A549 (cell line): ENCODE measurements around the gene JAM3. TPM values are rescaled to one million over a fixed set of nuclear protein-coding genes. Genes with fewer than 3 reads are reported as not detected.

Experiments
- ATAC-seq, 2 experiments: fragments of 200-7000 bp in 1 of 2; fragments of >200 bp in 1 of 2; cut with Nextera tagmentation in 1 of 2; cut with Tn5 transposase in 1 of 2; 3 replicates each; pipeline versions ENCODE4 v1.8.0 to v1.9.1; 2018 to 2020; ENCODE audit warnings: mild to moderate bottlenecking in 1 of 2, moderate library complexity in 1 of 2
- CTCF ChIA-PET: fragments of 300-600 bp; sonication (Branson Sonifier 250); formaldehyde crosslinking; extraction: SDS; loops from one replicate; lab custom pipeline; 2021; ENCODE audit warnings: antibody characterized with exemption, inconsistent platforms; lab: Yijun Ruan, JAX
- POLR2A ChIA-PET: fragments of 350-600 bp; formaldehyde crosslinking; extraction: SDS; loops from one replicate; lab custom pipeline; 2021; ENCODE audit warnings: antibody characterized with exemption, inconsistent platforms; lab: Yijun Ruan, JAX
- DNase-seq, 2 experiments: peaks; one replicate each; pipeline versions ENCODE4 v3.0.0 to v3.0.0-alpha.2; 2011 to 2016; ENCODE audit warnings: low read depth in 1 of 2, low spot score in 1 of 2
- FAIRE-seq: peaks from 2 replicates; lab custom pipeline; 2011; peaks lifted over from hg19 to GRCh38; lab: Jason Lieb, UNC
- H3K27ac ChIP-seq, 2 experiments: fragments of >200 bp; sonication (Bioruptor Twin); formaldehyde crosslinking; 3 replicates each; pipeline ENCODE4 v1.5.1; 2016 to 2017
- H3K4me1 ChIP-seq: fragments of >200 bp; sonication (Bioruptor Twin); formaldehyde crosslinking; 3 replicates; pipeline ENCODE4 v1.6.1; 2016
- H3K4me2 ChIP-seq: fragments of >200 bp; sonication (Bioruptor Twin); formaldehyde crosslinking; 3 replicates; pipeline ENCODE4 v1.6.1; 2016
- H3K4me3 ChIP-seq: fragments of >200 bp; sonication (Bioruptor Twin); formaldehyde crosslinking; 3 replicates; pipeline ENCODE4 v1.5.1; 2016
- H3K9me3 ChIP-seq: fragments of >200 bp; sonication (Bioruptor Twin); formaldehyde crosslinking; 3 replicates; pipeline ENCODE4 v1.6.1; 2016
- CHD2 ChIP-seq: fragments of 150-350 bp; IDR thresholded peaks from 2 replicates; pipeline ENCODE4 v1.6.1; 2014; ENCODE audit warnings: low read length; ENCODE audit not compliant: partially characterized antibody
- CHD4 ChIP-seq: fragments of 200-600 bp; sonication (generic); IDR thresholded peaks from 2 replicates; pipeline ENCODE4 v1.6.1; 2016; ENCODE audit warnings: antibody characterized with exemption, mild to moderate bottlenecking, borderline replicate concordance
- CTCF ChIP-seq: fragments of >200 bp; sonication (Bioruptor Twin); formaldehyde crosslinking; IDR thresholded peaks from 3 replicates; pipeline ENCODE4 v1.5.1; 2016
- EHMT2 ChIP-seq: fragments of 200-600 bp; sonication (generic); IDR thresholded peaks from 2 replicates; pipeline ENCODE4 v1.6.1; 2016; ENCODE audit warnings: antibody characterized with exemption, low read depth, mild to moderate bottlenecking, moderate library complexity
- EP300 ChIP-seq, 2 experiments: fragments of >200 bp; sonication (Bioruptor Twin); formaldehyde crosslinking; IDR thresholded peaks; 2 replicates in 1 of 2; 3 replicates in 1 of 2; pipeline ENCODE4 v1.6.1; 2016 to 2017
- FOSB ChIP-seq: fragments of 250-450 bp; sonication (Bioruptor Pico); IDR thresholded peaks from 2 replicates; pipeline ENCODE4 v1.5.0; 2020; ENCODE audit warnings: mild to moderate bottlenecking, moderate library complexity
- FOSL2 ChIP-seq, 2 experiments: fragments of 450-650 bp in 1 of 2; fragments of >200 bp in 1 of 2; sonication (Bioruptor Twin) in 1 of 2; formaldehyde crosslinking; IDR thresholded peaks; 2 replicates each; pipeline versions ENCODE4 v1.5.0 to v1.6.1; 2016 to 2020; ENCODE audit warnings: mild to moderate bottlenecking in 1 of 2, moderate library complexity in 1 of 2
- GATA3 ChIP-seq: IDR thresholded peaks from 2 replicates; pipeline ENCODE4 v1.6.1; 2012; ENCODE audit warnings: borderline replicate concordance
- HEYL ChIP-seq: fragments of 250-450 bp; sonication (Bioruptor Pico); IDR thresholded peaks from 2 replicates; pipeline ENCODE4 v1.8.0; 2021; ENCODE audit warnings: mild to moderate bottlenecking, moderate library complexity
- HOXA7 ChIP-seq: fragments of 250-450 bp; sonication (Bioruptor Pico); IDR thresholded peaks from 2 replicates; pipeline ENCODE4 v1.5.0; 2020; ENCODE audit warnings: mild to moderate bottlenecking, moderate library complexity
- HOXB13 ChIP-seq: fragments of 250-450 bp; sonication (Bioruptor Pico); IDR thresholded peaks from 2 replicates; pipeline ENCODE4 v1.5.0; 2020; ENCODE audit warnings: low read depth, mild to moderate bottlenecking, moderate library complexity
- HOXB5 ChIP-seq: fragments of 250-450 bp; sonication (Bioruptor Pico); IDR thresholded peaks from 2 replicates; pipeline ENCODE4 v1.5.0; 2020; ENCODE audit warnings: mild to moderate bottlenecking, moderate library complexity
- KDM5A ChIP-seq: fragments of 200-600 bp; sonication (generic); IDR thresholded peaks from 2 replicates; pipeline ENCODE4 v1.6.1; 2016; ENCODE audit warnings: antibody characterized with exemption, mild to moderate bottlenecking
- MAFK ChIP-seq: fragments of 450-650 bp; IDR thresholded peaks from 2 replicates; pipeline ENCODE4 v1.6.1; 2014; ENCODE audit not compliant: partially characterized antibody
- MAZ ChIP-seq: fragments of 150-350 bp; IDR thresholded peaks from 2 replicates; pipeline ENCODE4 v1.6.1; 2014; ENCODE audit warnings: antibody characterized with exemption, low read depth, low read length, borderline replicate concordance
- MYC ChIP-seq: IDR thresholded peaks from 2 replicates; pipeline ENCODE4 v1.6.1; 2012; ENCODE audit warnings: mild to moderate bottlenecking, inconsistent platforms, low read length, improper control_type of control experiment, borderline replicate concordance
- NPAS2 ChIP-seq: fragments of 250-450 bp; sonication (Bioruptor Pico); IDR thresholded peaks from 2 replicates; pipeline ENCODE4 v1.8.0; 2022; ENCODE audit warnings: mild to moderate bottlenecking, moderate library complexity, borderline replicate concordance
- NR3C1 ChIP-seq: fragments of >200 bp; sonication (Bioruptor Twin); formaldehyde crosslinking; IDR thresholded peaks from 3 replicates; pipeline ENCODE4 v1.6.1; 2017
- POLR2A ChIP-seq: IDR thresholded peaks from 2 replicates; pipeline ENCODE4 v1.6.1; 2012; ENCODE audit warnings: mild to moderate bottlenecking, low read length
- RAD21 ChIP-seq, 2 experiments: fragments of >200 bp in 1 of 2; sonication (Bioruptor Twin) in 1 of 2; formaldehyde crosslinking in 1 of 2; IDR thresholded peaks in 1 of 2; conservative IDR thresholded peaks in 1 of 2; 2 replicates in 1 of 2; 3 replicates in 1 of 2; pipeline ENCODE4 v1.6.1; 2012 to 2018; ENCODE audit warnings: inconsistent platforms in 1 of 2
- RNF2 ChIP-seq: fragments of 200-600 bp; sonication (generic); IDR thresholded peaks from 2 replicates; pipeline ENCODE4 v1.6.1; 2016; ENCODE audit warnings: low read depth, mild to moderate bottlenecking, antibody characterized with exemption, moderate library complexity, borderline replicate concordance
- SMC3 ChIP-seq: fragments of >200 bp; sonication (Bioruptor Twin); formaldehyde crosslinking; IDR thresholded peaks from 3 replicates; pipeline ENCODE4 v1.6.1; 2018; ENCODE audit warnings: inconsistent platforms
- TP53 ChIP-seq: fragments of 250-450 bp; sonication (Bioruptor Pico); IDR thresholded peaks from 2 replicates; pipeline ENCODE4 v1.5.0; 2021; ENCODE audit warnings: mild to moderate bottlenecking, moderate library complexity
- ZC3H11A ChIP-seq: fragments of 450-650 bp; IDR thresholded peaks from 2 replicates; pipeline ENCODE4 v1.6.1; 2014; ENCODE audit warnings: antibody characterized with exemption, mild to moderate bottlenecking
- ZFP36 ChIP-seq: fragments of 450-650 bp; IDR thresholded peaks from 2 replicates; pipeline ENCODE4 v1.6.1; 2014; ENCODE audit warnings: borderline replicate concordance; ENCODE audit not compliant: partially characterized antibody
- ZNF302 ChIP-seq: fragments of 250-450 bp; sonication (Bioruptor Pico); IDR thresholded peaks from 2 replicates; pipeline ENCODE4 v1.9.0; 2021; ENCODE audit warnings: inconsistent platforms, mild to moderate bottlenecking, moderate library complexity
- ZSCAN20 ChIP-seq: fragments of 250-450 bp; sonication (Bioruptor Pico); IDR thresholded peaks from 2 replicates; pipeline ENCODE4 v1.8.0; 2022; ENCODE audit warnings: mild to moderate bottlenecking, moderate library complexity
- WGBS: methylation state at CpG from one replicate; pipeline ENCODE4 v1.1.6; 2017; ENCODE audit errors: missing lambda C conversion rate; 5-methylcytosine and 5-hydroxymethylcytosine counted together
- polyA plus RNA-seq, 4 experiments: library from polyadenylated mRNA; depleted of rRNA in 3 of 4; stranded (reverse); fragments of >200 nt; fragmentation: RNase III in 1 of 4; extraction: RNeasy Plus Mini Kit Qiagen cat#74134 plus additional on column Dnase treatment in 1 of 4; gene quantifications; 2 replicates in 3 of 4; 3 replicates in 1 of 4; pipeline ENCODE4 v1.2.3, GENCODE V29; 2011 to 2017

The JAM3 gene
- polyA plus RNA-seq, 2 of the 4 experiments (the other 2 are of a cell fraction) = 4.0 to 5.2 TPM

- ChIA-PET POLR2A (interaction anchor here (1.2 kb wide), 1 partner anchor 28 kb away, joined by 3 read pairs; the partner anchor contains the start of gene VPS26B), CTCF (no interaction called here)
- Histone ChIP-seq H3K4me2 (no peak overlapping the region), H3K4me3 (no peak overlapping the region), H3K9me3 (no peaks in the 10 kb centered on the region), H3K27ac (no peak overlapping the region), H3K4me1 (no peaks in the 10 kb centered on the region)
- DNase-seq (no peak), FAIRE-seq (no peak), ATAC-seq (no peak)
- no peak for TF ChIP-seq ZNF302 (CRISPR knock-in tag)
- TF ChIP-seq EHMT2 = no peak
- TF ChIP-seq FOSL2 (IDR thresholded peaks at IDR 0.05) = no peak
- TF ChIP-seq FOSL2 (CRISPR knock-in tag; IDR thresholded peaks at IDR 0.05) = no peak
- TF ChIP-seq NR3C1 = no peak
- TF ChIP-seq POLR2A = no peak
- TF ChIP-seq HEYL (CRISPR knock-in tag) = no peak
- no peak for TF ChIP-seq MAFK
- WGBS = 86% methylated on average over 4 of the region's 4 CpGs
These were observed 127.9 kb downstream of the JAM3 start for GRCh38 chr11:134196756-134197155.

GRCh38 chr11:134199531-134199930, 130.7 kb downstream of the JAM3 start:
- no peak for ATAC-seq
- Histone ChIP-seq H3K9me3 (no peaks in the 10 kb centered on the region), H3K4me3 (no peak overlapping the region), H3K4me1 (no peaks in the 10 kb centered on the region), H3K4me2 (no peak overlapping the region), H3K27ac (no peak overlapping the region)
- POLR2A ChIA-PET = no interaction called here
- TF ChIP-seq HOXB13 (CRISPR knock-in tag) (no peak), FOSB (CRISPR knock-in tag) (no peak), POLR2A (no peak), ZFP36 (no peak), CHD4 (no peak), CTCF (no peak), KDM5A (no peak), SMC3 (no peak), MAZ (no peak), RNF2 (no peak), CHD2 (no peak), HOXA7 (CRISPR knock-in tag) (no peak), ZSCAN20 (CRISPR knock-in tag) (no peak), EP300 (IDR thresholded peaks at IDR 0.05) (no peak), TP53 (CRISPR knock-in tag) (no peak), MYC (no peak)
- CTCF ChIA-PET = no interaction called here
- 96% methylated on average over 9 of the region's 9 CpGs for WGBS
- no peak for FAIRE-seq
- no peak for DNase-seq

- H3K27ac ChIP-seq = no peak overlapping the region
- no peak overlapping the region for H3K4me2 ChIP-seq
- no peaks in the 10 kb centered on the region for H3K9me3 ChIP-seq
- CTCF ChIA-PET = no interaction called here
- FAIRE-seq = no peak
- no peaks in the 10 kb centered on the region for H3K4me1 ChIP-seq
- TF ChIP-seq GATA3 = no peak
- TF ChIP-seq NPAS2 (CRISPR knock-in tag) = no peak
- TF ChIP-seq POLR2A = no peak
- no peak for TF ChIP-seq RAD21 (conservative IDR thresholded peaks at IDR 0.05 in 1 of 2, IDR thresholded peaks at IDR 0.05 in 1 of 2)
- no peak for TF ChIP-seq HOXB5 (CRISPR knock-in tag)
- TF ChIP-seq NR3C1 = no peak
- TF ChIP-seq ZC3H11A = no peak
- no peak for TF ChIP-seq TP53 (CRISPR knock-in tag)
- DNase-seq = no peak
- ATAC-seq = no peak
- 87% methylated on average over 6 of the region's 6 CpGs for WGBS
- no peak overlapping the region for H3K4me3 ChIP-seq
- POLR2A ChIA-PET = no interaction called here
These were observed 131.8 kb downstream of the JAM3 start for GRCh38 chr11:134200688-134201087.

Other genes with a start within 250 kb of the JAM3 start
- not detected in 2 replicates for gene SPATA19, start 223.6 kb upstream of the JAM3 start, polyA plus RNA-seq (2011; rRNA removed)
- not detected in 3 replicates for gene SPATA19, start 223.6 kb upstream of the JAM3 start, polyA plus RNA-seq (2017; fragmentation: RNase III; extraction: RNeasy Plus Mini Kit Qiagen cat#74134 plus additional on column Dnase treatment)
- 0.41 and 0.99 TPM in 2 replicates for gene IGSF9B, start 112.1 kb upstream of the JAM3 start, polyA plus RNA-seq (2011; rRNA removed)
- 0.34 to 0.61 TPM (median 0.41 TPM) in 3 replicates for gene IGSF9B, start 112.1 kb upstream of the JAM3 start, polyA plus RNA-seq (2017; fragmentation: RNase III; extraction: RNeasy Plus Mini Kit Qiagen cat#74134 plus additional on column Dnase treatment)
- gene NCAPD3, start 154.9 kb downstream of the JAM3 start, polyA plus RNA-seq (2011; rRNA removed) = 35.8 and 36.0 TPM in 2 replicates
- gene NCAPD3, start 154.9 kb downstream of the JAM3 start, polyA plus RNA-seq (2017; fragmentation: RNase III; extraction: RNeasy Plus Mini Kit Qiagen cat#74134 plus additional on column Dnase treatment) = 25.6 to 26.6 TPM (median 26.0 TPM) in 3 replicates
- gene VPS26B, start 155.6 kb downstream of the JAM3 start, polyA plus RNA-seq (2011; rRNA removed) = 25.7 and 26.3 TPM in 2 replicates
- 18.6 to 20.7 TPM (median 19.2 TPM) in 3 replicates for gene VPS26B, start 155.6 kb downstream of the JAM3 start, polyA plus RNA-seq (2017; fragmentation: RNase III; extraction: RNeasy Plus Mini Kit Qiagen cat#74134 plus additional on column Dnase treatment)
- 27.9 and 32.7 TPM in 2 replicates for gene THYN1, start 184.3 kb downstream of the JAM3 start, polyA plus RNA-seq (2011; rRNA removed)
- 16.9 to 22.6 TPM (median 20.8 TPM) in 3 replicates for gene THYN1, start 184.3 kb downstream of the JAM3 start, polyA plus RNA-seq (2017; fragmentation: RNase III; extraction: RNeasy Plus Mini Kit Qiagen cat#74134 plus additional on column Dnase treatment)
- 16.8 and 16.9 TPM in 2 replicates for gene ACAD8, start 184.5 kb downstream of the JAM3 start, polyA plus RNA-seq (2011; rRNA removed)
- gene ACAD8, start 184.5 kb downstream of the JAM3 start, polyA plus RNA-seq (2017; fragmentation: RNase III; extraction: RNeasy Plus Mini Kit Qiagen cat#74134 plus additional on column Dnase treatment) = 13.5 to 15.9 TPM (median 14.3 TPM) in 3 replicates
- not detected in 2 replicates for gene GLB1L3, start 207.3 kb downstream of the JAM3 start, polyA plus RNA-seq (2011; rRNA removed)
- gene GLB1L3, start 207.3 kb downstream of the JAM3 start, polyA plus RNA-seq (2017; fragmentation: RNase III; extraction: RNeasy Plus Mini Kit Qiagen cat#74134 plus additional on column Dnase treatment) = not detected in 3 replicates